GM23338 (cell line): ENCODE results near the gene BMPER.

Source experiments
- CREB1 ChIP-seq: fragments of 250-450 bp; sonication (Bioruptor Pico); IDR thresholded peaks from 2 replicates; pipeline ENCODE4 v1.5.0; 2020; ENCODE audit warnings: low read depth, mild to moderate bottlenecking, moderate library complexity
- TF ChIP-seq, protein P1 (sequence below): IDR thresholded peaks from one replicate; pipeline ENCODE4 v1.6.1; 2018; ENCODE audit warnings: antibody characterized with exemption; ENCODE audit not compliant: unreplicated experiment

DNA sequence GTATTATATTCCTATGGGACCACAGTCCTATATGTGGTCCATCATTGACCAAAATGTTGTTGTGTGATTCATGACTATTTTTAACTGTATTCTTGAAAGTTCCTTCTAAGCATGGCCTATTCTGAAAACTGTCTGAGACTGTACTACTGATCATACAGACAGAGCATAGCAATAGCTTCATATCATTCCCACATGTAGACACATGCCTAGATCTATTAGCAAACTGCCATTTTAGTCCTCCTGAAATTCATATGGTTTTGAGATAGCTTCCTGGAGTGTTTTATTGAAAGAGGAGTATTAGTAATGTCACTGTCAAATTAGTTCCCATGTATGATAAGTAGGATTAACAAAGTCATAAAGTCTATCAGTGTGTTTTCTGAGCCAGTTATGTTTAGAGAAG lies 157.5 kb downstream of the BMPER start:
- TF ChIP-seq CREB1 (CRISPR knock-in tag), result no peak
- TF ChIP-seq, protein P1, sequence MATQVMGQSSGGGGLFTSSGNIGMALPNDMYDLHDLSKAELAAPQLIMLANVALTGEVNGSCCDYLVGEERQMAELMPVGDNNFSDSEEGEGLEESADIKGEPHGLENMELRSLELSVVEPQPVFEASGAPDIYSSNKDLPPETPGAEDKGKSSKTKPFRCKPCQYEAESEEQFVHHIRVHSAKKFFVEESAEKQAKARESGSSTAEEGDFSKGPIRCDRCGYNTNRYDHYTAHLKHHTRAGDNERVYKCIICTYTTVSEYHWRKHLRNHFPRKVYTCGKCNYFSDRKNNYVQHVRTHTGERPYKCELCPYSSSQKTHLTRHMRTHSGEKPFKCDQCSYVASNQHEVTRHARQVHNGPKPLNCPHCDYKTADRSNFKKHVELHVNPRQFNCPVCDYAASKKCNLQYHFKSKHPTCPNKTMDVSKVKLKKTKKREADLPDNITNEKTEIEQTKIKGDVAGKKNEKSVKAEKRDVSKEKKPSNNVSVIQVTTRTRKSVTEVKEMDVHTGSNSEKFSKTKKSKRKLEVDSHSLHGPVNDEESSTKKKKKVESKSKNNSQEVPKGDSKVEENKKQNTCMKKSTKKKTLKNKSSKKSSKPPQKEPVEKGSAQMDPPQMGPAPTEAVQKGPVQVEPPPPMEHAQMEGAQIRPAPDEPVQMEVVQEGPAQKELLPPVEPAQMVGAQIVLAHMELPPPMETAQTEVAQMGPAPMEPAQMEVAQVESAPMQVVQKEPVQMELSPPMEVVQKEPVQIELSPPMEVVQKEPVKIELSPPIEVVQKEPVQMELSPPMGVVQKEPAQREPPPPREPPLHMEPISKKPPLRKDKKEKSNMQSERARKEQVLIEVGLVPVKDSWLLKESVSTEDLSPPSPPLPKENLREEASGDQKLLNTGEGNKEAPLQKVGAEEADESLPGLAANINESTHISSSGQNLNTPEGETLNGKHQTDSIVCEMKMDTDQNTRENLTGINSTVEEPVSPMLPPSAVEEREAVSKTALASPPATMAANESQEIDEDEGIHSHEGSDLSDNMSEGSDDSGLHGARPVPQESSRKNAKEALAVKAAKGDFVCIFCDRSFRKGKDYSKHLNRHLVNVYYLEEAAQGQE, result no peak
